Brain microvascular endothelial cell (primary cell): Measurements from ENCODE around the gene CEP104.
A peak's percentile ranks its signal among the peaks of the same experiment; 100 is the strongest.

Experiments used
- DNase-seq: peaks from one replicate; pipeline ENCODE4 v3.0.0-alpha.2; 2020
- H3K27ac ChIP-seq: fragments of 250-450 bp; sonication (Bioruptor Pico); 2 replicates; pipeline ENCODE4 v1.5.1; 2020; ENCODE audit warnings: mild to moderate bottlenecking, moderate library complexity
- H3K27me3 ChIP-seq: fragments of 250-450 bp; sonication (Bioruptor Pico); replicated peaks from 2 replicates; pipeline ENCODE4 v1.5.1; 2020; ENCODE audit warnings: mild to moderate bottlenecking
- H3K36me3 ChIP-seq: fragments of 250-450 bp; sonication (Bioruptor Pico); replicated peaks from 2 replicates; pipeline ENCODE4 v1.5.1; 2020; ENCODE audit warnings: mild to moderate bottlenecking
- H3K4me3 ChIP-seq: 2 replicates; pipeline ENCODE4 v1.5.1; 2011; ENCODE audit warnings: low read depth, mild to moderate bottlenecking, control low read depth, low read length, moderate library complexity
- in situ Hi-C: cut with HindIII; loops from 2 replicates; pipeline ENCODE4 v1.10.0; 2017; ENCODE audit warnings: low sequenced_read_pairs, low pct_ligation_motif_present
- TF ChIP-seq, protein P1 (sequence below): IDR thresholded peaks from 2 replicates; pipeline ENCODE4 v1.5.1; 2011; ENCODE audit warnings: low read depth, mild to moderate bottlenecking, moderate library complexity, low read length, control low read depth, inconsistent platforms; ENCODE audit errors: missing control alignments

The CEP104 gene

DNA sequence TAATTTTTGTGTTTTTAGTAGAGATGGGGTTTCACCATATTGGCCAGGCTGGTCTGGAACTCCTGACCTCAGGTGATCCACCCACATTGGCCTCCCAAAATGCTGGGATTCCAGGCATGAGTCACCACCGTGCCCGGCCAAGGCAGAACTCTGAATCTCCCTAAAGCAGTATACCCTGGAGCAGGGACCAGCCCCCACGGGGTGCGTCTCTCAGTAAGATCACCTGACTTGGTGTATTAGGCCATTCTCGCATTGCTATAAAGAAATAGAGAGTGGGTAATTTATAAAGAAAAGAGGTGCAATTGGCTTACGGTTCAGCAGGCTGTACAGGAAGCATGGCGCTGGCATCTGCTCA lies 14.4 kb upstream of the CEP104 start:
- no peak for DNase-seq
- in situ Hi-C loops: no loop called here
- TF ChIP-seq, protein P1, sequence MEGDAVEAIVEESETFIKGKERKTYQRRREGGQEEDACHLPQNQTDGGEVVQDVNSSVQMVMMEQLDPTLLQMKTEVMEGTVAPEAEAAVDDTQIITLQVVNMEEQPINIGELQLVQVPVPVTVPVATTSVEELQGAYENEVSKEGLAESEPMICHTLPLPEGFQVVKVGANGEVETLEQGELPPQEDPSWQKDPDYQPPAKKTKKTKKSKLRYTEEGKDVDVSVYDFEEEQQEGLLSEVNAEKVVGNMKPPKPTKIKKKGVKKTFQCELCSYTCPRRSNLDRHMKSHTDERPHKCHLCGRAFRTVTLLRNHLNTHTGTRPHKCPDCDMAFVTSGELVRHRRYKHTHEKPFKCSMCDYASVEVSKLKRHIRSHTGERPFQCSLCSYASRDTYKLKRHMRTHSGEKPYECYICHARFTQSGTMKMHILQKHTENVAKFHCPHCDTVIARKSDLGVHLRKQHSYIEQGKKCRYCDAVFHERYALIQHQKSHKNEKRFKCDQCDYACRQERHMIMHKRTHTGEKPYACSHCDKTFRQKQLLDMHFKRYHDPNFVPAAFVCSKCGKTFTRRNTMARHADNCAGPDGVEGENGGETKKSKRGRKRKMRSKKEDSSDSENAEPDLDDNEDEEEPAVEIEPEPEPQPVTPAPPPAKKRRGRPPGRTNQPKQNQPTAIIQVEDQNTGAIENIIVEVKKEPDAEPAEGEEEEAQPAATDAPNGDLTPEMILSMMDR: no peak
- no peaks in the 10 kb centered on the region for H3K27me3 ChIP-seq
- H3K27ac ChIP-seq: no peak overlapping the region
- peaks cover 4% of the 10 kb centered on the region for H3K36me3 ChIP-seq
- H3K4me3 ChIP-seq: no peak overlapping the region

DNA sequence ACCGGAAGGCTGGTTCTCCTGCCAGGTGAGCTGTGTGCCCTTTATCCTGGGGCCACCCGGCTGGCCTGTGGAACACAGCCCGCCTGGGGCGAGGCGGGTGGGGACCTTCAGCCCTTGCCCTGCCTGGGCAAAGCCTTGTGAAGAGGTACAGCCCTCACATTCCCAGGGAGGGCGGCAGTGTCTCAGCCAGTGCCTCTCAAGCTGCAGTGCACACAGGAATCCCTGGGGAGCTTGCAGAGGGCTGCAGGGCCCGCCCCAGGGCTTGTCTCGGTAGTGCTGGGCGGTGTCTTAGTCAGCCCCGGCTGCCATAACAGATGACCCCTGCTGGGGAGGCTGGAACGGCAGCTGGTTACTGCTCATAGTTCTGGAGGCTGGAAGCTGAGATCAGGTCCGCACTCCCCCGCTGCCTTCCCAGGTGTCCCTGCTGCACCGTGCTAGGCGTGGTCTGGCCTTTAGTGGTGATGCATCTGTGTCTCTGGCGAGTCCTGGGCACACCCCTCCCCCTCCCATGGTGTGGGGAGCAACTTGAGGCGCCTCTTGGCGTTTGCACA lies 12.8 kb upstream of the CEP104 start:
- DNase-seq: peak; percentile 70
- H3K36me3 ChIP-seq: peaks cover 4% of the 10 kb centered on the region
- H3K27ac ChIP-seq: no peak overlapping the region
- H3K4me3 ChIP-seq: no peak overlapping the region
- TF ChIP-seq, protein P1: peak; percentile 36
- in situ Hi-C loops: no loop called here
- H3K27me3 ChIP-seq: no peaks in the 10 kb centered on the region

DNA sequence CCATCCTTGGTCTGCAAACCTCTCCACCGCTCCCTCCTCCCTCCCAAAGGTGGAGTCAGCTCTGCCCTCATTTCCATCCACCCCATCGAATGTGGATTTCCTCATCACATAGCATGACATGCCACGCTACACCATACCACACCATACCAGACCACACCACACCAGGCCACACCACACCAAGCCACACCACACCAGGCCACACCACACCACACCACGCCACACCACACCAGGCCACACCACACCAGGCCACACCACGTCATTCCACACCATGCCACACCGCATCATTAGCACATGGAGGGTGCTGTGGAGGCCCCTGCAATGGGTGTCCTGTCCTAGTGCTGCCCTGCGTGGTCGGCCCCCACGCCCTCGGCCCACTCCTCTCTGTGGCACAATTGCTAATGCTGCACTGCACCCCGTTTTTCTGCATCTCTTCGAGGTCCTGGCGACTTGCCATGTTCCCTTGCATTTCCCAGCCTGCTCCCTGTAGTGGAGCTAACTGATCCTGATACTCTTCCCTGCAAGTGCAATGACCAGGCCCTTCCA lies 11.5 kb upstream of the CEP104 start:
- TF ChIP-seq, protein P1: no peak
- Histone ChIP-seq H3K36me3 (peaks cover 4% of the 10 kb centered on the region), H3K27ac (no peak overlapping the region), H3K27me3 (no peaks in the 10 kb centered on the region), H3K4me3 (no peak overlapping the region)
- no peak for DNase-seq
- in situ Hi-C loops: no loop called here

DNA sequence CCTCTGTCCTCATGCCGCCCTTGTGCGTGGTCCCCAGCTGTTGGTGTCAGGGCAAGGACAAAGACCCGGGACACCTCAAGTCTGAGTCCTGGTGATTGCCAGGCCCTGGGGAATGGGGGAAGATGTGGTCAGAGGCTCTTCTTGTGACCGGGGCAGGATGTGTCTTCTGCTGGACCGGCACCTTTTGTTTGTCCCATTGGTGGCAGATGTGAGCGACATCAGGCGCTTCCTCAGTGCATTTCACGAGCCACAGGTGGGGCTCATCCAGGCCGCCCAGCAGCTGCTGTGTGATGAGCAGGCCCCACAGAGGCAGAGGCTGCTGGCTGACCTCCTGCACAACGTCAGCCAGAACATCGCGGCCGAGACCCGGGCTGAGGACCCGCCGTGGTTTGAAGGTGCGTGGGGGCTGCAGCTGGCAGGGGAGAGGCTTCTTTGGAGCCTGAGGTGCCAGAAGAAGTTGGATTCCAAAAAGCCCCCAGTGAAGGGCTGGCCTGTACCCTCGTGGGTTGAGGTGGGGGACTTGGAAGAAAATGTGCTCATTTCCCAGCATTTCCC lies 8.7 kb upstream of the CEP104 start:
- Histone ChIP-seq H3K27ac (no peak overlapping the region), H3K36me3 (peaks cover 4% of the 10 kb centered on the region), H3K4me3 (no peak overlapping the region), H3K27me3 (no peaks in the 10 kb centered on the region)
- no peak for DNase-seq
- TF ChIP-seq, protein P1: no peak
- in situ Hi-C loops: no loop called here

DNA sequence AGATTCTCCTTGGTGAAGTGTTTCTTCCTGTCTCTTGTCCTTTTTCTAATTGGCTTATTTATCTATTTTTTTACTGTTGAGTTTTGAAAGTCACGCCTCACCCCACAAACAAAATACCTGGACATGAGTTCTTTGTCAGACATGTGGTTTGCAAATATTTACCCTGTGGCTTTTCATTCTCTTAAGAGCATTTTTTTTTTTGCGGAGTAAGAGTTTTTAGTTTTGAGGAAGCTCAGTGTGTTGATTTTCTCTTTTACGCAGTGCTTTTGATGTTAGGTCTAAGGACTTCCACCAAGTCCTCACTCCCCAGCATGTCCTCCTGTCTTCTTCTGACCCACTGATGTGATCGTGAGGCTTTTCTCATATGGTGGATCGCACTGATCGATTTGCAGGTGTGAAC lies 7.9 kb upstream of the CEP104 start:
- Histone ChIP-seq H3K27ac (no peak overlapping the region), H3K36me3 (peaks cover 4% of the 10 kb centered on the region), H3K27me3 (no peaks in the 10 kb centered on the region), H3K4me3 (no peak overlapping the region)
- TF ChIP-seq, protein P1: no peak
- DNase-seq: no peak
- in situ Hi-C loops: no loop called here
